Breast epithelium (tissue), 4 donors: ENCODE data around the gene FCN3. TPM values are rescaled to one million over a fixed set of nuclear protein-coding genes. Genes with fewer than 3 reads are reported as not detected.

ENCODE experiments used
- DNase-seq, 2 donors: peaks; one replicate each; pipeline ENCODE4 v3.0.0-alpha.2; 2019; ENCODE audit warnings: low spot score in 2 of 2
- H3K27ac ChIP-seq, 2 donors: fragments of 200-600 bp; sonication (generic) in 1 of 2; one replicate each; pipeline ENCODE4 v1.5.1; 2016 to 2019; ENCODE audit warnings: mild to moderate bottlenecking in 1 of 2
- H3K27me3 ChIP-seq, 2 donors: fragments of 200-600 bp; sonication (generic) in 1 of 2; one replicate each; pipeline versions ENCODE4 v1.5.1 to v1.6.0; 2017 to 2019; ENCODE audit warnings: control low read depth in 1 of 2, mild to moderate bottlenecking in 1 of 2
- H3K36me3 ChIP-seq: fragments of 200-600 bp; one replicate; pipeline ENCODE4 v1.5.1; 2019
- H3K4me1 ChIP-seq, 2 donors: fragments of 200-600 bp; sonication (generic); one replicate each; pipeline ENCODE4 v1.5.1; 2016 to 2019; ENCODE audit warnings: control low read depth in 1 of 2
- H3K4me3 ChIP-seq, 3 donors: fragments of 200-600 bp; sonication (generic); 1 replicate in 2 of 3; 2 replicates in 1 of 3; pipeline ENCODE4 v1.5.1; 2016 to 2019; ENCODE audit warnings: mild to moderate bottlenecking in 3 of 3, moderate library complexity in 2 of 3
- H3K9me3 ChIP-seq, 2 donors: fragments of 200-600 bp; sonication (generic) in 1 of 2; one replicate each; pipeline ENCODE4 v1.5.1; 2016 to 2019; ENCODE audit warnings: control low read depth in 1 of 2
- POLR2A ChIP-seq: fragments of 450-650 bp; IDR thresholded peaks from one replicate; pipeline ENCODE4 v1.6.1; 2016; ENCODE audit warnings: antibody characterized with exemption, mild to moderate bottlenecking, moderate library complexity
- POLR2AphosphoS5 ChIP-seq, 3 donors: sonication (generic); formaldehyde crosslinking; IDR thresholded peaks; one replicate each; pipeline ENCODE4 v1.6.1; 2017; ENCODE audit warnings: antibody characterized with exemption in 3 of 3
- intact Hi-C: fragments of 100-400 bp; cut with DNase I; formaldehyde crosslinking; loops from one replicate; pipeline ENCODE4 v1.15.1; 2023; ENCODE audit warnings: low total_unique reads
- total RNA-seq, 3 donors: library from RNA; depleted of rRNA; stranded (reverse); fragments of >200 nt; gene quantifications; one replicate each; pipeline ENCODE4 v1.1.0, GENCODE V29; 2016
- TF ChIP-seq, protein P1 (sequence below), 3 donors: fragments of 450-650 bp; IDR thresholded peaks; one replicate each; pipeline ENCODE4 v1.5.1; 2016 to 2017; ENCODE audit warnings: antibody characterized with exemption in 3 of 3, mild to moderate bottlenecking in 3 of 3, moderate library complexity in 3 of 3

Gene FCN3
- total RNA-seq, 3 donors from 2014 or later, result 6.0 to 10.5 (median 7.4) TPM

DNA sequence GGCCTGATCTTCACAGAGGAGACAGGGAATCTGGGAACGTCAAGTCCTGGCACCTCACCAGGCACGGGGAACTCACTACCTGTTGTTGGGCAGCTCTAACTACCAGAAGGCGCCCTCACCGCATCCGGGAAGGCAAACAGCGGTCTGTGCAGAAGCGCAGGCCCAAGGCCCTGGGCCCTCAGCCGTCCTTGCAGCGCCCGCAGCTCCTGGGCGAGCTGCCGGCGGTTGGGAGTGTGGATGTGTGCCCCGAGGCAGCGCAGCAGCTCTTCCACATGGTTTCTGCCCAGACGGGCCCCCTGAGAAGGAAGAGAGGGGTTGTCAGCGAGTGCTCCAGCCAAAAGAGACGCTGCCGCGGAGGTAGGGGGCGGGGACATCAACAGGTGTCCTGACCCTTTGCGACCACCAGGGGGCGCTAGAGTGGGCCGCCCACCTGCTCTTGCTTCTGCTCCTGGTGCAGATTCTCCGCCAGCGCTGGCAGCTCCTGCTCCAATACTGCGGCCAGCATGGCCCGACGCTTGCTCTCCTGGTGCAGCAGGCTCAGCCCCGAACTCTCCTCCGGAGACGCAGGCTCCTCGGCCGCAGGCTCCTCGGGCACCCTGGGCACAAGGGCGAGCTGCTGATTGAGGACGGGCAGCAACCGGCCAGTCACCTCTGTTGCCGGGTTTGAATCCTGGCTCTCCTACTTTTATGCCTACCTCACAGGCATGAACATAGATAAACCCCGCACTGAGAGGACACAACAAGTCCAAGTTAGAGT is 17.2 kb downstream of the FCN3 start:
- H3K36me3 ChIP-seq, result no peaks in the 10 kb centered on the region
- H3K9me3 ChIP-seq, result no peaks in the 10 kb centered on the region
- peak; percentile 65 to 83 for DNase-seq
- TF ChIP-seq, protein P1, sequence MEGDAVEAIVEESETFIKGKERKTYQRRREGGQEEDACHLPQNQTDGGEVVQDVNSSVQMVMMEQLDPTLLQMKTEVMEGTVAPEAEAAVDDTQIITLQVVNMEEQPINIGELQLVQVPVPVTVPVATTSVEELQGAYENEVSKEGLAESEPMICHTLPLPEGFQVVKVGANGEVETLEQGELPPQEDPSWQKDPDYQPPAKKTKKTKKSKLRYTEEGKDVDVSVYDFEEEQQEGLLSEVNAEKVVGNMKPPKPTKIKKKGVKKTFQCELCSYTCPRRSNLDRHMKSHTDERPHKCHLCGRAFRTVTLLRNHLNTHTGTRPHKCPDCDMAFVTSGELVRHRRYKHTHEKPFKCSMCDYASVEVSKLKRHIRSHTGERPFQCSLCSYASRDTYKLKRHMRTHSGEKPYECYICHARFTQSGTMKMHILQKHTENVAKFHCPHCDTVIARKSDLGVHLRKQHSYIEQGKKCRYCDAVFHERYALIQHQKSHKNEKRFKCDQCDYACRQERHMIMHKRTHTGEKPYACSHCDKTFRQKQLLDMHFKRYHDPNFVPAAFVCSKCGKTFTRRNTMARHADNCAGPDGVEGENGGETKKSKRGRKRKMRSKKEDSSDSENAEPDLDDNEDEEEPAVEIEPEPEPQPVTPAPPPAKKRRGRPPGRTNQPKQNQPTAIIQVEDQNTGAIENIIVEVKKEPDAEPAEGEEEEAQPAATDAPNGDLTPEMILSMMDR (IDR thresholded peaks at IDR 0.05), result peak; percentile 94 to 97 (median 96)
- TF ChIP-seq POLR2A, result no peak
- TF ChIP-seq POLR2AphosphoS5 (IDR thresholded peaks at IDR 0.05), result peak in 1 of 3 donors; percentile 16
- intact Hi-C loops, result no loop called here
- H3K4me3 ChIP-seq, result peak overlapping the region in 2 of 3 donors; percentile 3 to 44
- H3K4me1 ChIP-seq, result no peaks in the 10 kb centered on the region
- peak overlapping the region; percentile 10 to 52 for H3K27ac ChIP-seq
- no peaks in the 10 kb centered on the region for H3K27me3 ChIP-seq

DNA sequence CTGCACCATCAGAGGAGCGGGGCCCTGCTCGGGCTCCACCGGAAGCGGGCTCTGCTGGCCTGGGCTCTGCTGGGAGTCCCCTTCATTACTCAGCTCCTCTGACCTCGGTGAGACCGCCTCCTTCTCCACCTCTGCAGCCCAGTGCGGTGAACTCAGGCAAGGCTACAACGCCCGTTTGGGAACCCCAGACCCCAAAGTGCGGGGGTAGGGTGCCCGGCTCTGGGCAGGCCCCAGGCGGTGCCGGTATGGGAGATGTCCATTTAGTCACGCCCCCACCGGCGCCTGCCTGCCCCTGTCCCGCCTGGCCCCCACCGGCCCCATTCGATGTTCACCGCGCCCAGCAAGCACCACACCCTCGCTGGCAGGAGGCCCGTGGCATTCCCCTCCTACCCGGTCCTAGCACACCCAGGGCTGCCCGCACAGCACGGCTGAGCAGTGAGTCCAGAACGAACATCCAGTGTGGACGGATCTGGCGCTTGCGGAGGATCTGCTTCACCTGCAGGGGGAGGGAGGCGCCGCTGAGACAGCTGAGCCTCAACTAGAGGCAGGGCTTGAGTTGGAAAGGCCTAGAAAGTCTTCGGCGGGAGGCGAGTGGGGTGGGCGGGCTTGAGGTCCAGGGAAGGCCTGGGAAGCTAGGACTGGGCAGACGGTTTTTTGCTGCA is 17.9 kb downstream of the FCN3 start:
- DNase-seq, result no peak
- Histone ChIP-seq H3K27me3 (no peaks in the 10 kb centered on the region), H3K36me3 (no peaks in the 10 kb centered on the region), H3K9me3 (no peaks in the 10 kb centered on the region), H3K4me3 (peak overlapping the region in 1 of 3 donors; percentile 44), H3K4me1 (no peaks in the 10 kb centered on the region), H3K27ac (peak overlapping the region; percentile 10 to 52)
- TF ChIP-seq, protein P1 (IDR thresholded peaks at IDR 0.05), result no peak
- intact Hi-C loops, result no loop called here

DNA sequence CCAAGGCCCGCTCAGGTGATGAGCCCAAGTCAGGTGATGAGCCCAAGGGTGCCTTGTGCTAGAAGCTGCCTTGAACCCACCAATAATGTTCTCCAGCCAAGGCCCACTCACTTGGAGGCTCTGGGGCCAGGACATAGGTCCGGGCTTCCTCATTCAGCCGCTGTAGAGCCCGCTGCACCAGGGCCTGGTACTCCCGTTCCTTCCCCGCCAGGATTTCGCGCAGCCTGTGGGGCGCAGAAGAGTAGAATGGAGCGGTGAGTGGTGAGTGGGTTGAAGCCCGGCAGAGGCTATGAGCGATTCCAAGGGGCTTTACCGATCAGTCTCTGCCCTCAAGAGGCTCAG is 18.4 kb downstream of the FCN3 start:
- no peak for DNase-seq
- intact Hi-C loops, result no loop called here

DNA sequence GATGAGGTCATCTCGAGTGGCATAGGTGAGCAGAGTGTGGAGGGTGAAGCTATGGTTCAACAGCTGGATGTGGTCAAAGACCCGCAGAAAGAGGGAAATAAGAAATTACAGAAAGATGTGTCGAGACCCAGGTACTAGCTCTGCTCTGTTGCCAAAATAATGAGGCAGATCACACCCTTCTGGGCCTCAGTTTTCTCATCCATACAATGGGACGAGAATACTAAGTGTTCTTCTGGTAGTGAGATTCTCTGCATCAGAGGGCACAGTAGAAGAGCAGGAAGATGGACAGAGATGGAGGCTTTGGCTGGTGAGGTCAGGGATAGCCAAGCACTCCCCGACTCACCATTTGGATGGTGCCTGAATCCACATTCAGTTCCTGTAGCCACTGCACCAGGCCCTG is 18.9 kb downstream of the FCN3 start:
- DNase-seq, result no peak
- Histone ChIP-seq H3K27me3 (no peaks in the 10 kb centered on the region), H3K4me1 (no peaks in the 10 kb centered on the region), H3K9me3 (no peaks in the 10 kb centered on the region), H3K36me3 (no peaks in the 10 kb centered on the region), H3K4me3 (no peak overlapping the region), H3K27ac (no peak overlapping the region)
- TF ChIP-seq, protein P1 (IDR thresholded peaks at IDR 0.05), result no peak
- no peak for TF ChIP-seq POLR2AphosphoS5 (IDR thresholded peaks at IDR 0.05)
- TF ChIP-seq POLR2A, result no peak
- intact Hi-C loops, result no loop called here

More for the DNA sequence above, 18.4 kb downstream of the FCN3 start:
- no peak for TF ChIP-seq POLR2AphosphoS5 (IDR thresholded peaks at IDR 0.05)
- TF ChIP-seq, protein P1 (IDR thresholded peaks at IDR 0.05), result no peak
- no peak for TF ChIP-seq POLR2A
- H3K4me3 ChIP-seq, result no peak overlapping the region
- no peak overlapping the region for H3K27ac ChIP-seq
- H3K36me3 ChIP-seq, result no peaks in the 10 kb centered on the region
- H3K27me3 ChIP-seq, result no peaks in the 10 kb centered on the region
- no peaks in the 10 kb centered on the region for H3K4me1 ChIP-seq
- H3K9me3 ChIP-seq, result no peaks in the 10 kb centered on the region

DNA sequence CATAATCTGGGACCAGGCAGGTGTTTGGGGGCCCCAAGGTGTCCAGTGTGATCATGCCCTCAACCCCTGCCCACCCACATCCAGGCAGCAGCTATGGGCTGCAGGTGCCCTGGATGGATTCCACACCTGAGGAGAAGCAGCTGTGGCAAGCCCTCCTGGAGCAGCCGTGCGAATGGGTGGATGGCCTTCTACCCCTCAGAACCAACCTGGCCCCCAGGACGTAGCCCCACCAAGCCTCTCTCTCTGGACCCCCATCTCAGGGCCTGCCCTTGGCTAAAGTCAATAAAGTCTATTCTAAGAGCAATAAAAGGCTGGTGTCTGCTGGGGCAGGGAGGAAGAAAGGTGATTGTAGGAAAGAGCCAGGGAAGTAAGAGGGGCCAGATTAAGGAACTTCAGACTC is 21.0 kb downstream of the FCN3 start:
- DNase-seq, result no peak
- no peak overlapping the region for H3K27ac ChIP-seq
- H3K4me1 ChIP-seq, result peaks cover 0 to 4% of the 10 kb centered on the region in 2 donors
- no peaks in the 10 kb centered on the region for H3K36me3 ChIP-seq
- intact Hi-C loops, result no loop called here
- TF ChIP-seq POLR2AphosphoS5 (IDR thresholded peaks at IDR 0.05) (no peak), POLR2A (no peak)
- TF ChIP-seq, protein P1 (IDR thresholded peaks at IDR 0.05), result no peak
- no peaks in the 10 kb centered on the region for H3K27me3 ChIP-seq
- no peak overlapping the region for H3K4me3 ChIP-seq
- no peaks in the 10 kb centered on the region for H3K9me3 ChIP-seq
